Measurements from ENCODE around the gene SORL1-AS1.

DNA sequence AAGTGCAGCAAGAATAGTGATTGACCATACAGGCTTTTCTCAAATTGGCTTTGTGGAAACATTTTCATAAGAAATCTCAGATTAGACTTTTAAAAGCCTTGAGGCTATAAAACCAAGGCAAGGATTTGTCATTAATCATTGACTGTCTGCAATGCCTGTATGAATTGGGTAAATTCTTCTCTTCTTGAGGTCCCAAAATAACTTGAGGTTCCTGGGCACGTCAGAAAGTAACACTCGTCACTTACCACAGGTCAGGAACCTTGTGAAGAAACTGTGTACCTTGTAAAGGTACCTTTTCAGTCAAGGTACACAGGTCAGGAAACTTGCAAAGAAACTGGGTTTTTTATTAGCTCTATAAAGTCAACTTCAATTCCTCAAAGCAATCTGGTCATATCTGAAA is 43.9 kb downstream of the SORL1-AS1 start:
- TF ChIP-seq POLR2AphosphoS5 (IDR thresholded peaks at IDR 0.05; ENCODE audit: low read depth, low read length) = no peak
- TF ChIP-seq SIN3A (IDR thresholded peaks at IDR 0.05; ENCODE audit: borderline replicate concordance, low read depth, low read length) = no peak
- TF ChIP-seq USF2 (IDR thresholded peaks at IDR 0.05; ENCODE audit: borderline replicate concordance, low read depth, low read length) = no peak
- TF ChIP-seq, protein P1, sequence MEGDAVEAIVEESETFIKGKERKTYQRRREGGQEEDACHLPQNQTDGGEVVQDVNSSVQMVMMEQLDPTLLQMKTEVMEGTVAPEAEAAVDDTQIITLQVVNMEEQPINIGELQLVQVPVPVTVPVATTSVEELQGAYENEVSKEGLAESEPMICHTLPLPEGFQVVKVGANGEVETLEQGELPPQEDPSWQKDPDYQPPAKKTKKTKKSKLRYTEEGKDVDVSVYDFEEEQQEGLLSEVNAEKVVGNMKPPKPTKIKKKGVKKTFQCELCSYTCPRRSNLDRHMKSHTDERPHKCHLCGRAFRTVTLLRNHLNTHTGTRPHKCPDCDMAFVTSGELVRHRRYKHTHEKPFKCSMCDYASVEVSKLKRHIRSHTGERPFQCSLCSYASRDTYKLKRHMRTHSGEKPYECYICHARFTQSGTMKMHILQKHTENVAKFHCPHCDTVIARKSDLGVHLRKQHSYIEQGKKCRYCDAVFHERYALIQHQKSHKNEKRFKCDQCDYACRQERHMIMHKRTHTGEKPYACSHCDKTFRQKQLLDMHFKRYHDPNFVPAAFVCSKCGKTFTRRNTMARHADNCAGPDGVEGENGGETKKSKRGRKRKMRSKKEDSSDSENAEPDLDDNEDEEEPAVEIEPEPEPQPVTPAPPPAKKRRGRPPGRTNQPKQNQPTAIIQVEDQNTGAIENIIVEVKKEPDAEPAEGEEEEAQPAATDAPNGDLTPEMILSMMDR (IDR thresholded peaks at IDR 0.05) = no peak
- no peak for TF ChIP-seq RFX5 (IDR thresholded peaks at IDR 0.05; ENCODE audit: low read length)
- TF ChIP-seq RXRA (IDR thresholded peaks at IDR 0.05; ENCODE audit: borderline replicate concordance, low read depth) = no peak
- TF ChIP-seq, protein P2, sequence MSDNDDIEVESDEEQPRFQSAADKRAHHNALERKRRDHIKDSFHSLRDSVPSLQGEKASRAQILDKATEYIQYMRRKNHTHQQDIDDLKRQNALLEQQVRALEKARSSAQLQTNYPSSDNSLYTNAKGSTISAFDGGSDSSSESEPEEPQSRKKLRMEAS (IDR thresholded peaks at IDR 0.05; ENCODE audit: low read depth) = no peak

Measured in SK-N-SH (cell line).